GM12878 (cell line): Measurements from ENCODE around the gene SOBP. TPM values are rescaled to one million over a fixed set of nuclear protein-coding genes. Genes with fewer than 3 reads are reported as not detected.

Experiments used
- ATAC-seq: fragments of 200-7000 bp; cut with Tn5 transposase; 3 replicates; pipeline ENCODE4 v1.9.1; 2020; ENCODE audit warnings: mild to moderate bottlenecking, moderate library complexity
- BruUV-seq: library from RNA; stranded (reverse); fragments of 400-500 nt; replicated peaks from 2 replicates; lab custom pipeline; 2021; lab: Mats Ljungman, UMichigan
- CTCF ChIA-PET: fragments of 300-600 bp; sonication (Branson Sonifier 250); formaldehyde crosslinking; extraction: SDS; loops from one replicate; lab custom pipeline; 2021; ENCODE audit warnings: inconsistent platforms; lab: Yijun Ruan, JAX
- POLR2A ChIA-PET: fragments of 350-600 bp; formaldehyde crosslinking; extraction: SDS; loops from one replicate; lab custom pipeline; 2021; ENCODE audit warnings: inconsistent platforms; lab: Charles Lee
- RAD21 ChIA-PET: fragments of 300-600 bp; sonication (Branson Sonifier 250); formaldehyde crosslinking; loops from one replicate; lab custom pipeline; 2023; ENCODE audit warnings: antibody characterized with exemption; ENCODE audit not compliant: unreplicated experiment; lab: Charles Lee
- SMC1A ChIA-PET: fragments of 300-600 bp; sonication (Branson Sonifier 250); formaldehyde crosslinking; loops from one replicate; lab custom pipeline; 2023; ENCODE audit not compliant: unreplicated experiment, uncharacterized antibody; lab: Charles Lee
- DNase-seq: peaks from one replicate; pipeline ENCODE4 v3.0.0-alpha.2; 2011; ENCODE audit warnings: low read depth, low spot score
- FAIRE-seq: peaks from 3 replicates; lab custom pipeline; 2011; peaks lifted over from hg19 to GRCh38; lab: Jason Lieb, UNC
- H2AFZ ChIP-seq: 2 replicates; pipeline ENCODE4 v1.6.0; 2011; ENCODE audit warnings: low read depth, low read length, control low read depth; ENCODE audit not compliant: control insufficient read depth
- H3K27ac ChIP-seq: 2 replicates; pipeline ENCODE4 v1.5.1; 2011; ENCODE audit warnings: control low read depth; ENCODE audit not compliant: control insufficient read depth, insufficient read depth
- H3K27me3 ChIP-seq, 2 experiments: replicated peaks in 1 of 2; 2 replicates each; pipeline versions ENCODE4 v1.6.0 to v1.6.1; 2011; ENCODE audit warnings: low read length in 1 of 2; ENCODE audit not compliant: control insufficient read depth in 2 of 2, insufficient read depth in 2 of 2
- H3K36me3 ChIP-seq, 2 experiments: 2 replicates each; pipeline ENCODE4 v1.5.1; 2011; ENCODE audit warnings: low read length in 1 of 2; ENCODE audit not compliant: control insufficient read depth in 2 of 2, insufficient read depth in 2 of 2
- H3K4me1 ChIP-seq: 2 replicates; pipeline ENCODE4 v1.6.1; 2011; ENCODE audit warnings: mild to moderate bottlenecking, low read length, moderate library complexity, mixed read lengths; ENCODE audit not compliant: control insufficient read depth, insufficient read depth
- H3K4me2 ChIP-seq: 2 replicates; pipeline ENCODE4 v1.6.0; 2011; ENCODE audit warnings: control low read depth; ENCODE audit not compliant: control insufficient read depth, insufficient read depth
- H3K4me3 ChIP-seq: fragments of 200-600 bp; sonication (generic); 2 replicates; pipeline ENCODE4 v1.5.1; 2016
- H3K79me2 ChIP-seq: 2 replicates; pipeline ENCODE4 v1.6.0; 2011; ENCODE audit warnings: low read length; ENCODE audit not compliant: control insufficient read depth, insufficient read depth
- H3K9ac ChIP-seq: 2 replicates; pipeline ENCODE4 v1.8.0; 2011; ENCODE audit warnings: low read length, control low read depth, mixed read lengths; ENCODE audit not compliant: control insufficient read depth, insufficient read depth
- H3K9me3 ChIP-seq: replicated peaks from 3 replicates; pipeline ENCODE4 v1.5.1; 2011; ENCODE audit warnings: mild to moderate bottlenecking, low read length; ENCODE audit not compliant: control insufficient read depth, insufficient read depth
- H4K20me1 ChIP-seq: 2 replicates; pipeline ENCODE4 v1.6.0; 2011; ENCODE audit not compliant: control insufficient read depth, insufficient read depth
- GATAD2B ChIP-seq: fragments of 450-650 bp; conservative IDR thresholded peaks from 2 replicates; pipeline ENCODE4 v1.6.1; 2017; ENCODE audit warnings: low read depth, mild to moderate bottlenecking, moderate library complexity
- PAX5 ChIP-seq: IDR thresholded peaks from 2 replicates; pipeline ENCODE4 v1.6.1; 2011; ENCODE audit warnings: low read depth, low read length, borderline replicate concordance
- ZBTB4 ChIP-seq: fragments of 450-650 bp; formaldehyde crosslinking; IDR thresholded peaks from 2 replicates; pipeline ENCODE4 v1.4.0; 2022; ENCODE audit warnings: mild to moderate bottlenecking, moderate library complexity
- ZNF207 ChIP-seq: fragments of 450-650 bp; IDR thresholded peaks from 2 replicates; pipeline ENCODE4 v1.6.1; 2014; ENCODE audit warnings: antibody characterized with exemption, mild to moderate bottlenecking, borderline replicate concordance
- WGBS: methylation state at CpG from one replicate; pipeline ENCODE4 v1.1.6; 2016; ENCODE audit warnings: low lambda C conversion rate; ENCODE audit not compliant: insufficient replicate concordance, insufficient coverage; ENCODE audit errors: missing lambda C conversion rate; 5-methylcytosine and 5-hydroxymethylcytosine counted together
- in situ Hi-C: fragments of 300-500 bp; cut with MboI; formaldehyde crosslinking; loops from 9 replicates; pipeline ENCODE4 v1.14.3; 2018; ENCODE audit warnings: mixed read lengths
- intact Hi-C: fragments of 100-400 bp; cut with micrococcal nuclease; formaldehyde crosslinking; loops from one replicate; pipeline ENCODE4 v1.14.2; 2022; ENCODE audit not compliant: unreplicated experiment
- polyA plus RNA-seq, 11 experiments: library from polyadenylated mRNA; depleted of rRNA in 4 of 11; unstranded in 6 of 11; stranded (reverse) in 5 of 11; fragments of >200 nt; fragmentation: Nextera tagmentation in 4 of 11; fragmentation: Illumina TruSeq in 1 of 11; extraction: Ambion mirVana in 4 of 11; extraction: Trizol in 1 of 11; gene quantifications; 1 replicate in 1 of 11; 2 replicates in 10 of 11; pipeline versions ENCODE4 v1.2.1 to v1.2.3, GENCODE V29; 2011 to 2016; ENCODE audit warnings: inconsistent platforms in 2 of 11, missing spikeins in 2 of 11, low read depth in 1 of 11
- total RNA-seq, 4 experiments: library from RNA; depleted of rRNA in 3 of 4; stranded (reverse); fragments of >200 nt in 3 of 4; fragmentation: Illumina TruSeq in 1 of 4; extraction: Trizol in 1 of 4; gene quantifications; 2 replicates each; pipeline versions ENCODE4 v1.2.1 to v1.2.3, GENCODE V29; 2013 to 2021

SOBP gene
- total and polyA plus RNA-seq, 10 of the 15 experiments (the other 5 are each of a cell fraction or from before 2014, with no cell fraction given), result 0.49 to 1.9 (median 0.78) TPM

GRCh38 chr6:107635057-107635515 lies 145.2 kb downstream of the SOBP start:
- Histone ChIP-seq H3K27ac (no peak overlapping the region), H3K36me3 (no peaks in the 10 kb centered on the region), H3K4me2 (no peak overlapping the region), H3K4me1 (no peaks in the 10 kb centered on the region; the same call in 1 of the 2 replicates), H3K27me3 (peaks cover 2 to 10% of the 10 kb centered on the region in 2 experiments), H3K4me3 (no peak overlapping the region), H3K9me3 (no peaks in the 10 kb centered on the region), H3K9ac (no peak overlapping the region), H2AFZ (no peak overlapping the region), H3K79me2 (no peaks in the 10 kb centered on the region), H4K20me1 (no peaks in the 10 kb centered on the region)
- in situ Hi-C loops (no loop called here), intact Hi-C loops (no loop called here)
- POLR2A ChIA-PET, result interaction anchor here (0.6 to 1.5 kb wide), 2 partner anchors 9 to 18 kb away, joined by 4 to 6 read pairs; no protein-coding TSS in a partner anchor
- CTCF ChIA-PET, result no interaction called here
- BruUV-seq, result no TSS peak
- FAIRE-seq, result no peak
- WGBS, result 83% methylated on average over 28 of the region's 40 CpGs
- no peak for DNase-seq
- no peak for ATAC-seq
- RAD21 ChIA-PET, result no interaction called here
- TF ChIP-seq ZBTB4 (CRISPR knock-in tag) (no peak), PAX5 (no peak), ZNF207 (no peak), GATAD2B (no peak)
- SMC1A ChIA-PET, result no interaction called here
